Stimulated activated CD8-positive, alpha-beta memory T cell treated with anti-CD3 and anti-CD28 coated beads, Interleukin-2, amount 100 ng/mL, for 1 hour (primary cell): Measurements from ENCODE around the gene PROCA1.

Experiments used
- DNase-seq, 2 donors: peaks; one replicate each; pipeline ENCODE4 v3.0.0-alpha.2; 2020; ENCODE audit warnings: low read depth in 2 of 2

The PROCA1 gene

DNA sequence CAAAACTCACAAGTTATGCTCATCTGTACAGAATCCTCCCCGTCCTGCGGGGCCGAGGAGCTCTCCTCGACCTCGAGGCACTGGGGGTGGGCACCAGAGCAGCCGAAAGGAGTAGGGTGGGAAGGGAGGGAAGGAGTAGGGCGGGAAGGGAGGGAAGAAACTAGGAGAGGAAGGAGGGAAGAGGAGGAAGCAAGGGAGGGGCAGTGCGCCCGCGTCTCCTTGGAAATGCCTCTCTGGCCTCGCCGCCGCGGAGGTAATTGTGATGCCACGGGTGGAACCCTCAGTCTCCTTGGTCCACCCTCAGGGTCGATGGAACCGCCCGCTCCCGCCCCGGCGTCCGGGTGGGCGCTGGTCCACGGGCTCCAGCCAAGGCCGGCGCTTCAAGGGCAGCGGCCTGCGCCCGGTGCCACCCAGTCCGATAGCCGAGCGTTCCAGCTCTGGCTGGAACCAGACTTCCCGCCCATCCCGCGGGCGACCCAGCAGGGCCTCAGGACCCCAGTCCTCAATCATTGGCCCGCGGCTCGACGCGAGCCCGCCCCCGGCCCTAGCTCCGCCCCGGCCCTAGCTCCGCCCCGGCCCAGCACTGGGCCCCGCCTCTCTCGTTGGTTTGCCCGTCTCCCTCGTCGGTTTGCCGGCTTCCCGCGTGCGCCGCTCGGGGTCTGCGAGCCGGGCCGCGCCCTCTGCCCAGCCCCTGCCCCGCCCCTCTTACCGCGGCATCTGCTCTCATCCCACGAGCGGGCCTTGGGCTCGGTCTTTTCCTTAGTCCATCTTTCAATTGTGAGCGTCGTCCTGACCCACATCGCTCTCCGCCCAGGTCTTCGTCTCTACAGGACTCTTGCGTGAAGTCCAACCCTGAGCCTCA, 596 bp downstream of the PROCA1 start:
- DNase-seq: peak; percentile 71 to 81

DNA sequence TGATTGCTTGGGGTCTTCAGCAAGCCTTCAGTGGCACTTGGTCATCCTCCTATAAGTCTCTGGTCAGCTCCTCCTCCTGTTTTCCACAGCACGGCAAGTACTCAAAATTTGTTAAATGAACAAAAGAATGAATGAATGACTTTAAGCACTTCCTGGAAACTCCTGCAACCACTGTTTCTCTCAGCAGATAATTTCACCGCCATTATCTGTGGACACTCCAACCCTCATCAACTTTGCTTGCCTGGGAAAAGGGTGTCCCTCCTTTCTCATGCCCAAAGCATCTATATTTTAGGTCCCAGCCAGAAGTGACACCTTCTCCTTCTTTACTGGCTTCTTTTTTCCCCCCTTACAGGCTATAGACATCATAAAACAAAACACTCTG, 4.4 kb downstream of the PROCA1 start:
- no peak for DNase-seq

DNA sequence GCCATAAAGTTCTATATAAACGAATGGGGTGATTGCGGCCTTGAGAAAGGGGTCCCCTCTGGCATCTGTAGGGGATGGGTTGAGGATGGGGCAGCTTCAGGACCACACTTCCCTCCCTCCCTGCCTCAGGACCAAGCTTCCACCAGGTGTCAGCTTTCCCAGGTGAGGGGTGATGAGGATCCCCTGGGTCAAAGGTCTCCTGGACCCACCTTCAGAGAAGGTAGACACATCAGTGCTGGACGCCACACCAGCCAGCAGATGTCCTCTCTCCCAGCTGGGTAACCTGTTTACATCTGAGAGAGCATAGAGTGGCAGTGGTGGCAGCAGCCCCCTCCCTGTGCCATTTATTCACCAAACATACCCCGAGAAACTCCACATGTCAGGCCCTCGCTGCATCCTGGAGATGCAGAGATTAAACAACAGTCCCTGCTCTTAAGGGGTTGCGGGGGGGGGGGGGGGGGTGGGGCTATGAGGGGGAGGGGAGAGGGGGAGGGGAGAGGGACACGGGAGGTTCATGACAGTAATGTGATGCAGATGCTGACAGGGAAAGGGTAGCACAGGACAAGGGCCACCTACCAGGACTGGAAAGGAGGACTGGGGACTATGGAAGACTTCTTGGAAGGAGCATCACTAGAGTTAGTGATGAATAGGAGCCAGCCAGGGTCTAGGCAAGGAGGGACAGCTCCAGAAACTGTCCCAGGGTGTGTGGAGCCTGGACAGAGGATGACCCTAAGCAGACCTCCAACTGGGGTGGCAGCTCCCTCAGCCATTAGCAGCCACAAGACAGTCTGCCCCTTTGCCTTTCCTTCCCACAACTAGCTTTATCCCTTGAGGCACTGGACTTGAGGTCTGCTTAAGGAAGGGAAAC, 5.0 kb downstream of the PROCA1 start:
- DNase-seq: no peak

DNA sequence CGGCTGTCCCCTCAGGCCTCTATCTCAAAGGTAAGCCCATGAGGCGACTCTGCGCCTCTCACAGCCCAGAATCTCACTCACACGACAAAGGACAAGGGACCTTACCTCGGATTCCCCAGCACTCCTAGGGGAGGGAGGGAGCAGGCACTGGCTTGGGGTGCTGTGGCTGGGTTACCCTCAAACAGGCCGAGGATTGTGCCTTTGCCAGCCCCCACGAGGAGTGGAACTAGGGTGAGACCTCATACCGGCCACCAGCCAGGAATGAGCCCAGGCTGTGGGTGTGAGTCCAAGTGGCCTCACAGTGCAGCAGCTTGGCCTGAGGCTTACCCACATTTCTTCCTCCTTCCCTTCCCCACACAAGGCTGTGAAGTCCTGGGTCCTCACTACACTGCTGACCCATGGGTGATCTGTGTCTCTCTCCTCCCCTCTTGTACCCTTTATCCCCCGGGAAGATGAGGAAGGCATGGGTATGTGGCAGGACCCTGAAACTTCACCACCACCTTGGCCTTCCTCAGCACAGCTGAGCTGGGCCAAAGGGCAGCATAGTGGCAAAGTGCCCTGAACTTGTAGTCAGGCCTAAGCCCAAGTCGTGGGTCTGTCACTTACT, 5.9 kb downstream of the PROCA1 start:
- DNase-seq: no peak

DNA sequence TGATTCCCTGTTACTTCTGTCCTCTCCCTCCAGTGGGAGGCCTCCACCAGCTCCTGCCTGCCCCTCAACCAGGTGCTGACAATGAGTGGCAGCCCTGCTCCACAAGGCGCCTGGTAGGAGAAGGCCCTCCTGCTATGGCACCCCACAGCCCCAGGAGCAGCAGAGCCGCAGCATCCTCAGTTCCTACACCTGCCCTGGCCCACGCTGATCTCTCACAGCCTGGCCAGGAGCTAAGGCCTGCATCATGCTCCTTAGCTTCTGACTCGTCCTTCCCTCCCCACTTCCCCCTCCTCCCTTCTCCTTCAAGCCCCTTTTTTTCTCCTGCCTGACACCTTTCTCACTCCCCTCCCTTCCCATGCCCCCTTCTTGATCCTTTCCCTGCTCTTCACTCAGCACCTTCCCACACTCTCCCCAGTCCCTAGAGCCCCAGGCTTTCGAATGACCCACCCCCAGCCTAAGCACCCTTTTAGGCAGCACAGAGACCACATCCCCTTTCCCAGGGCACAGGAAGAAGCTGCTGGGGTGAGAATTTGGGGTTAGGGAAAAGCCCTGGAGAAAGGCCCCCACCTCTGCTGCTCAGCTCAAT, 6.5 kb downstream of the PROCA1 start:
- no peak for DNase-seq

DNA sequence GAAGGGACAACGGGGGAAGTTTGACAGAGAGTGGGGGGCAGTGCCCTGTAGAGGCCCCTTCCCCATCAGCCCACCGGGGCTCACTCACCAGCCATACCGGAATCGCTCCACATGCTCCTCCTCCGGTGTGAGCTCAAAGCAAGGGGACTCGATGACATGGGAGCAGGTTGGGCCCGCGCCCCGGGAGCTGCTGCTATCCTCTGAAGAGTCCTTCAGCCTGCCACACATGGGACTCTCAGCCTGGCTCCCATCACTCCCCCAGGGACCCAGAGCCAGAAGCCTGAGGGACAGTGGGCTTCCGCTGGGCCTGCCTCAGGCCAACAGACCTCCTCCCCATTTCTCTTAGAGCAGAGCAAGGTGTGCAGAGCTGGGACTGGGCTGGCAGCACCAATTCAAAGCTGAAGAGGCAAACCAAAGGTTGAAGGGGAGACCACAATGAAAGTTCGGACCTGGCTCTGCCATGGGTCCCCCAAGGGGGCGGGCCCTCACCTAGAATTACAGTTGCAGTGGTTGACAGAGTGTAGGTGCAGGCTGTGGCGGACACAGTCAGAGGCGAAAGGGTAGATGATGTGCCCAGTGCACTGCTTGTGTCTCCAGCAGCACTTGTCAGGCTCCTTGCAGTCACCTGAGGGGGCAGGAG, 7.3 kb downstream of the PROCA1 start:
- no peak for DNase-seq

DNA sequence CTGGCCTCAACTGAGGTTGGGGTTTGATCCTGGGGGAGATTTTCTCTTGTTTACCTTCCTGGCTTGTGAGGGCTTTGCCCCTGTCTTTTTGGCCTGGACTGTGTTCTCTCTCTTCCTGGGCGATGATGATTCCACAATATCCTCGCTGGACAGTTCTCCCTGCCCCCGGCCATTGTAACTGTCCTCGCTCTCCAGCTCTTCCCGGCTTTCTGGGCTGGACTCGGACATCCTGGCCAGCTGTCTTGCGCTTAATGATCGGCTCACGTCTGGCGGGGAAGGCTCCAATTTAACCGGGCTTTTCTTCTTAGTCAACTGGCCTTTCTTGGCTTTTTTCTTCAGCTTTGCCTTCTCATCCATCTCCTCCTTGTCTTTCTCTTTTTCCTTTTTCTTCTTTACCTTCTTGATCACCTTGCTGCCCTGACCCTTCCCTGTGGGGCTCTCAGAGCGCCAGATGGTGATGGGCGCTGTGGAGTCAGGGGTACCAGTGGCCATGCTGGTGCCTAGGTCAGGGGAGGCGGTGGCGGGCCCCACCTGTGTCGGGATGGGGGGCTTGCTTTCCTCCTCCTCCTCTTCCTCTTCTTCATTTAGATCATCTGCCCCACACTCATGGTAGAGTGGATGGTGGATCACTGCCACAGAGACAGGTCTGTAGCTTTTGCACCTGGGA, 8.0 kb downstream of the PROCA1 start:
- no peak for DNase-seq

DNA sequence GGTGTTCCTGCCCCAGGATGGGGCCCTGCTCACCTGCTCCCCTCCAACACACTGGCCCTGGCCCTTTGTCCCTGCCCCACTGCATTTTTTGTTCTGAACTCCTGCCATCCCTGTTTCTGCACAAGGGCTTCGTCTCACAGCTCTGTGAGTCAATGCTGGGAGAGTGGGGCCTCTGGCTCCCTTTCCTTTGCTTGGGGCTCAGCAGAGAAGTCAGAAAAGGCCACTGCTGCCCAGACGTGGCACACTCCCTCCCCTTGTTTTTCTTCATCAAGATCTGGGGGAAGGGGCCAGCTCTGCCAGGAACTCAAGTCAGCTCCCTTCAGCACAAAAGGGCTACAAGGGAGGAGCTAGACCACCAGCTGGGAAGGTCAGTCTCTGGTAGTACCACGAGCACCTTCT, 8.9 kb downstream of the PROCA1 start:
- DNase-seq: no peak

DNA sequence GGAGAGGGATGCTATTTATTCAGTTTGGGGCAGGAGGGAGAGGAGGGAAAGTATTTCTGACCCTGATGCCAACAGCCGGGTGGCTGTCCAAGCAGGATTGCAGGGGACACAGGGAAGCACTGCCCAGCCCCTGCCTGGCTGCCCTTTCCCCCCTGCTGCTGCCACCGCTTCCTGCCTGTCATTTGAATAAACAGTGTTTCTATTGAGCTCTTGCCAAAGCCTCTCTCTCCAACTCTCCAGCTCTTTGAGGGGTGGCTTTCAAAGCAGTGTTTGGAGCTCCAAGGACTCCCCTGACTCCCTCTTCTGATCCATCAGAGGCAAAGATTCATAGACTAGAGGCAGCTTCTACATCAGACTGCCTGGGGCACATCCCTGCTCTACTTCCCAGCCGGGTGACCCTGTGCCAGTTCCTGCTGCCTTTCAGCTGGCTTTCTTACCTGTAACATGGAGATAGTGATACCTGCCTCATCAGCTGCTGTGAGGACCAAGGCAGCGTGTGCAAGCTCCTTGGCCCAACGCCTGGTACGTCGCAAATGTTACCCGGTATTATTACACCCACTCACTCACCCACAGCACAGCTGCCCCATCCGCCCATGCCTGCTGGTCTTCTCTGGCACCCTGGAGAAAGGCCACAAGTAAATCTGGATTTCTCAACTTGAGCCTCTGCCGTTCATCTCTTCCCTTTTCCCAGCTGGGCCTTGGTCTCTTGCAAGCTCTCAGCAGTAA, 9.5 kb downstream of the PROCA1 start:
- no peak for DNase-seq

DNA sequence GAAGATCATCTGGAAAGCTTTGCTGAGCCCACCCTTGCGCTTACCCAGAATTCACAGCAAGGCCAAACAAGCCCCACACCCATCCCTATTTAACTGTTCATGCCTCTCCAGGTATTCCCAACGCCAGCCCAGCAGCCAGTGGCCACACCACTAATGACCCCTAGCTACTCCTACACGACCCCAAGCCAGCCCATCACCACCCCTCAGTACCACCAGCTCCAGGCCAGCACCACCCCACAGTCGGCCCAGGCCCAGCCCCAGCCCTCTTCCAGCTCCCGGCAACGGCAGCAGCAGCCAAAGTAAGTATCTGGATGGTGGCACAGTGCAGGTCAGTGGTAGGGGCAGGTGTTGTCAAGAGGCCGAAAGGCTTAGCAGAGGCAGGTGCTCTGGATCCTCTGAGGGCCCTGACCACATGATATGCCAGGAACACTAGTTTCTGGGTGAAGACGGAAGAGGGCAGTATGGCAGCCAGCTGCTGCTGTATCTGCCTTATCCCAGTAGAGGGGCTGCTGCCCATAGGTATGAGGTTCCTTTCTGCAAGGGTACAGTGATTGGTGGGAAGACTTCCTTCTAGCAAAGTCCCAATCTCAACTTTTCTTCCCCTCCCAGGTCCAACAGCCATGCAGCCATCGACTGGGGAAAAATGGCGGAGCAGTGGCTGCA, 10.7 kb downstream of the PROCA1 start:
- DNase-seq: no peak

DNA sequence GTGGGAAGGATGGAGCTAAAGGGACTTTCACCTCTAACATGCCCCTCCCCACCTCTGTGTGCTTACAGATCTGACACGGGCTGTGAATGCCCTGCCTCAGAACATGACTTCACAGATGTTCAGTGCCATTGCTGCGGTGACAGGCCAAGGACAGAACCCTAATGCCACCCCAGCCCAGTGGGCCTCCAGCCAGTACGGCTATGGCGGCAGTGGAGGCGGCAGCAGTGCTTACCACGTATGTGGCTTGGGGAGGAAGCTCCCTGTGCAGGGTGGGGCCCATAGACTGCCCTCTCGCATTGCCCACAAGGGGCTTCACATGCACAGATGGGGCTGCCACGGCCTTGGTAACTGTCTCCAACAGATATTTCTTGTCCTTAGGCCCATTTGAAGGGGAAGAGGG, 11.4 kb downstream of the PROCA1 start:
- DNase-seq: no peak

DNA sequence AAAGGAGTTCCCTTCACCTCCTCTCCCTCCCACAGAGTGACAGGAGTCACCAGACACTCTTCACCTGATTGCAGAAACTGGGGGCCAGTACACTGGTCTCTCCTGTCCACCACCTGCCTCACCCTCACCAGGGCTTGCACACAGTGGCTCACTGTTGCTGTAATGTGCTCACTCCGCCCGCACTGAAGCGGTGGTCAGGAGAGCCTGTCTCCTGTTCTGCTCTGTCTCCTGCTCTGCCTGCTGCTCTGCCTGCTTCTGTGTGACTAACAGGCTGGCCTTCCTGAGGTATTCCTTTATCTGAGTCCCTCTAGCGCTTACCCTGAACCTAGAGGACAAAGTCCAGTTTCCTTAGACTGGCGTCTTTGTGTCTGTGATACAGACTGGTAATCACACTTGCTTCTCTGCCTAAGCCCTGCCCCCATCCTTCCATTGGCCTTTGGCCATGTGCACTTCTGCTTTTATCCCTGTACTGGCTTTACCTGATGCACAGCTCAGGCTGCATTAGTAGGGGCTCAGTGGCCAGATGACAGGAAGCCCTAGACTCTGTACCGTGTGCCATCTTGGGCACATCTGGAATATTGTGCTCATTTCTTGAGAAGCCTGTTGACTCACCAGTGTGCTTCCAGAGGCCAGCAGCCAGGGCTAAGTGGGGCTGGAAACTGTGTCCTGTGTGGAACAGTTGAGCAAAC, 13.3 kb downstream of the PROCA1 start:
- no peak for DNase-seq

DNA sequence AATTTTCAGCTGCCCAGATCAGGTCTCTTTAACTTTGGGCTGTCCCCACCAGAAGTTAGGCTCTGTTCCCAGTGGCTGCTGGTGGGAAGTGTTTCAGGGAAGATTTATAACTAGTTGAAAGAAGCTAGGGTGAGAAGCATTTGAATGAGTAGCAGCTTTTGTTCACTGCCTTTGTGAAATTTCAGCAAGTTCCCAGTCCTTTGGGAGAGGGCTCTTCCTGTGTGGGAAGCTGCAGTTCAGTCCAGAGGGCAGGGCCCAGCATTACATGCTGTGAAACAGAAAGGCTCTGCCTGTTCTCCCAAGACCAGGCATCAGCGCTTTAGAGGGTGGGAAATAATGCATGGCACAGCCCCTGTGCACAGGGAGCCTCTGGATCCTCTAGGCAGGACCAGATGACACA, 17.8 kb downstream of the PROCA1 start:
- DNase-seq: no peak

DNA sequence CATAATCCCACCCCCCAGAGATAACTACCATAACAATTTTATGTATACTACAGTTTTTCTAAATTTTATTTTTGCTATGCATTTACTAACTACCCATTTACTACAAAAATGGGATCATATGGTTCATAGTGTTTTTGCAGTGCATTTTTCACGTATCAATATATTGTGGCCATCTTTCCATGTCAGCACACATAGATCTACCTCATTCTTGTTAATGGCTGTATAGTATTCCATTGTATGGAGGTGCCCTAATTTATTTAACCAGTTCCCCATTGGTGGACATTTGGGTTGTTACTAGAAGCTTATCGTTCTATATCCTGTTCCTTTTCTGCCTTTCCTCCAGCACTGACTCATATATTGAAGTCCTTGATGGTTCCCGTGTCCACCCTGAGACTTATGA, 22.7 kb downstream of the PROCA1 start:
- DNase-seq: no peak

DNA sequence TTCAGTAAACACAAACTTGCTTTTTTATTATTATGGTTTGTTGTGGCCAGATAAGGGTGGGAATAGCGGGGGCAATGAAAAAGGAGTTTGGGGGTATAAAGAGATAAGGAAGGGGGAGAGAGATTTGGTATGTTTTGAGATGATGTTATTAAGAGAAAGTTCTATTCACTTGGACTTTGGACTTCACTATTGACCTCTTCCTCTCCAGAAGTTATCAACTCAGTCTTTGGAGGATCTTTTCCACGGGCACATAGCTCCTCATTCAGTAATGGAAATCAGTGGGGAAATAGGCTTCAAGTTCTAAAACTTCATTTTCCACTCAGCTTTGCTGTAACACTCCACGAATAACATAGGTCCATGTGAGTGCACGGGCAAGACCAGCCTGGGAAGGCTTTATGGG, 23.2 kb downstream of the PROCA1 start:
- DNase-seq: no peak

DNA sequence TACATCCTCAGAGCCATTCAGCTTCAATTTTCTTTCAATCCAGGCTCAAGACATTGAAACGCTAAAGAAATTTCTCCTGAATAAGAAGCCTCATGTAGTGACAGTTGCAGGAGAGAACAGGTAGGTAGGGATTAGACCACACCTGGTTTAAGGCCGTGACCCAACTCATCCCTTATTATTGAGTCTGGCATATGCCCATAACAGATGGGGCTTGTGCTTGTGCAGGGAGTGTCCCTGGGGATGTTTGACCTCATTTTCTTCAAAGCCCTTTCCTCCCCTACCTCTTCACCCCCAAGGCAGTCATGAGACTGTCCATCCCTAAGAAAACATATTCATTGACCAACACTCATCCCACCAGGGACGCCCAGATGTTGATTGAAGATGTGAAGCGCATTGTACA, 25.4 kb downstream of the PROCA1 start:
- no peak for DNase-seq

DNA sequence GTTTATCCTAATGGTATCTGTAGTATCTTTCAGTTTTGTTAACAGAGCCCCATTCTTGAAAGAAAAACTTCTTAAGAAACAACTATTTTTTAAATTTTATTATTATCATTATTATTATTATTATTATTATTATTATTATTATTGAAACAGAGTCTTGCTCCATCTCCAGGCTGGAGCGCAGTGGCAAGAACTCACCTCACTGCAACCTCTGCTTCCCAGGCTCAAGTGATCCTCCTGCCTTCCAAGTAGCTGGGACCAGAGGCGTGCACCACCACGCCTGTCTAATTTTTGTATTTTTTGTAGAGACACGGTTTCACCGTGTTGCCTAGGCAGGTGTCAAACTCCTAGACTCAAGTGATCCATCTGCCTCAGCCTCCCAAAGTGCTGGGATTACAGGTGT, 26.3 kb downstream of the PROCA1 start:
- DNase-seq: no peak

DNA sequence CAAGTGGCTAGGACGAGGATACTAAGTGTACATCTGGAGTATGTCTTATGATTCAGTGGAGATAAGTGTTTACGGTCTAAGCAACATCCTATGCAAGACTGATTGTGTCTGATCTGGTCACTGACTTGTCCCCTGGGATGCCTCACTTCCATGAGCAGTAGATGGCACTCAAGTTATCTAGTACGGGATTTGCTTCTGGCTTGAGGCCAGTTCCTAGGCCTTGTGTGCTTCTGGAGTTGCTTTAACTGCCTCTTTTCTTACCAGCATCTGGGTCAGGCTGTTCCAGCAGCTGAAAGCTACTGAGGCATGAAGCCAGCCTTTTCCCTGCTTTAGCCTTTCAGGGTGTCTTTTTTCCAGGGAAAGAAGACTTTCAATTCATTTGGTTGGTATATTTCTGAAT, 26.7 kb downstream of the PROCA1 start:
- DNase-seq: no peak

DNA sequence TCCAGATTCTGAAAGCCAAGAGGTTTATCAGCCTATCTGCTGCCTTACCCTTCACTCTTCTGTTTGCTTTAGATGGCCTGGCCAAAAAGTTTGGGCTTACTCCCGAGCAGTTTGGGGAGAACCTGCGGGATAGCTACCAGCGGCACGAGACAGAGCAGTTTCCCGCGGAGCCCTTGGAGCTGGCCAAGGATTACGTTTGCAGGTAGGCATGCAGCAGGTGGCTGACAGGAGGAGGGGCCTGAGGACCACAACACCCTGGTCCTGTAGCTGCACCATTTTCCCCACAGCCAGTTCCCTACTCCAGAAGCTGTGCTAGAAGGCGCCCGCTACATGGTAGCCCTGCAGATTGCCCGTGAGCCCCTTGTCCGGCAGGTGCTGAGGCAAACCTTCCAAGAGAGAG, 29.0 kb downstream of the PROCA1 start:
- DNase-seq: no peak
